H4 (cell line): ENCODE measurements around the gene HIBADH. TPM values are rescaled to one million over a fixed set of nuclear protein-coding genes. Genes with fewer than 3 reads are reported as not detected.
"Not testable (repeated sequence)": the region's sequence is repeated elsewhere in the genome, so short reads cannot be mapped to it uniquely, and the experiment has no call there.

Experiments used
- DNase-seq: peaks from one replicate; pipeline ENCODE4 v3.0.0-alpha.2; 2015; ENCODE audit warnings: low spot score
- total RNA-seq: library from RNA; depleted of rRNA; stranded (reverse); fragments of >200 nt; shearing (Covaris generic); gene quantifications from 2 replicates; pipeline ENCODE4 v1.2.3, GENCODE V29; 2014

The HIBADH gene
- total RNA-seq, 1 experiment from 2014 or later: 171 TPM

DNA sequence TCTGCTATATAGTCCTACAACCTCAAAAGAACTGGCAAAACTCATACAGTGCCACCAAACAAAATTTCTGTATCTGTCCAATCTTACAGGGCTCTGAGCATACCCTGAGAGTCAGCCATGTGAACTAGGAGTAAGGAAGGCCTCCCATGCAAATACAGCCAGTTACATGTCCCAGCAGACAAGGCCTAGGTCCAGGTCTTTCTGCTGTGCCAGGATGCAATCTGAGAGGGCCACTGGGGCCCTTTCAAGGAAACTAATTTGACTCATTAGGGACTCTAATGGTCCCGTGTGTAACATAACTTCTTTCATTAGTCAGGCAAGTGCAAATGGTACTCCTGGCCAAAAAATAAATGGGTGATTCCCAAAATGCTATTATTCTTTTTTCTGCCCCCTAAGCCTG is 17.9 kb upstream of the HIBADH start:
- no peak for DNase-seq

DNA sequence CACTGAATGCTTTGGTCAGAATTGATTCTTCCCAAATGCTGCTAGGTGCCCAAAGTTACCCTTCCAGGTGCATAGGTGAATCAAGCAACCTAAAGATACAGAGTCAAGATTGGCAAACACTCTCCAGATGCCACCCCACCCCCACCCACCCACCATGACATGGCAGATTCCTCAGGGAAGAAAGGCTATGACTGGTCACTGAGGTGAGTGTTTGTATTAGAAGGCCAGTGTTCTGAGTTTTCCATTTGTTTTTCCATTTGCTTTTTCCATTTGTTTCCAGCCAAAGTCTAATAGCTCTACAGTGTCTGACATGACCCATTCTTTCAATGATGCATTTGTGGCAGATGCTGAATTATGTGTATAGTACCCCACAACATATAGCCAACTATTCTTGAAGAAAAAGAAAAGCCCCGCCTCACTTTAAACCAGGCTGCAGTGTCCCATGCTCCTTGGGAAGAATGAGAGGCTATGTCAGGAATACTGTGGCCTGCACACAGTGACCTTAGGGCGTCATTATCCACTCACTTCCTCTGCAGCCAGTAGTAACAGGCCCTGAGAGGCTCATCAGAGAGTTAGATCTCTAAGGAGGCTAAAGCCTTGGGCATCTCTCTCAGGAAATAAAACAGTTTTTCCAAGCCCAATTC is 16.1 kb upstream of the HIBADH start:
- DNase-seq: peak; percentile 66

DNA sequence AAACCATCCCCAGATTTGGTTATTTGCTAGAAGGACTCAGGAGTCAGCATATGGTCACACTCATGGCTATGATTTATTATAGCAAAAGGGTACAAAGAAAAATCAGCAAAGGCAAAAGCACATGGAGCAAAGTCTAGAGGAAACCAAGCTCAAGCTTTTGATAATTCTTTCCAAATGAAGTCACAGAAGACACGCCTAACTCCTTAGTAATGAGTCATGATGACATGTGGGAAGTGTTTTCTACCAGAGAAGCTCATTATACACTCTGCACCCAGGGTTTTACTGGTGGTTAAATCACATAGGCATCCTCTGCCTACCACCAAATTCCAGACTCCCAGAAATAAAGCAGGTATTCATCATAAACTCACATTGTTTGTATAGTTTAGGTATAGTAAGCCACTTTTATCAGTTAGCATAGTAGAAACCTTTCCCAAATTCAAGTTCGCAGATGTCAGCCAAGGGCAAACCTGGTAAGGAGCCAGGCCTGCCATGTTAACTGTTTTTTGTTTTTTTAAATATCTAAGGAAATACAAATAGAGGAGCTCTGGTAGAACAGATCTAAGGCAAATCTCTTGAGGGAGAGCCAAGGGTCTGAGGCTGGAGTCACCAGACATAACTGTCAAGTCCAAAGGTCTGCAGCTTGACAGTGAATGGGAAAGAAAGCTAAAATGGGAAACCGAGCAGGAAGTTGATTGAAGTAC is 15.4 kb upstream of the HIBADH start:
- DNase-seq: peak; percentile 100

DNA sequence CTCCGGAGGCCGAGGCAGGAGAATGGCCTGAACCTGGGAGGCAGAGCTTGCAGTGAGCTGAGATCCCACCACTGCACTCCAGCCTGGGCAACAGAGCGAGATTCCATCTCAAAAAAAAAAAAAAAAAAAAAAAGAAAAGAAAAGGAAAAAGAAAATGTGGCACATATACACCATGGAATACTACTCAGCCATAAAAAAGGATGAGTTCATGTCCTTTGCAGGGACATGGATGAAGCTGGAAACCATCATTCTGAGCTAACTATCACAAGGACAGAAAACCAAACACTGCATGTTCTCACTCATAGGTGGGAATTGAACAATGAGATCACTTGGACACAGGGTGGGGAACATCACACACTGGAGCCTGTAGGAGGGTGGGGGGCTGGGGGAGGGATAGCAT is 11.4 kb upstream of the HIBADH start:
- DNase-seq: not testable (repeated sequence)

DNA sequence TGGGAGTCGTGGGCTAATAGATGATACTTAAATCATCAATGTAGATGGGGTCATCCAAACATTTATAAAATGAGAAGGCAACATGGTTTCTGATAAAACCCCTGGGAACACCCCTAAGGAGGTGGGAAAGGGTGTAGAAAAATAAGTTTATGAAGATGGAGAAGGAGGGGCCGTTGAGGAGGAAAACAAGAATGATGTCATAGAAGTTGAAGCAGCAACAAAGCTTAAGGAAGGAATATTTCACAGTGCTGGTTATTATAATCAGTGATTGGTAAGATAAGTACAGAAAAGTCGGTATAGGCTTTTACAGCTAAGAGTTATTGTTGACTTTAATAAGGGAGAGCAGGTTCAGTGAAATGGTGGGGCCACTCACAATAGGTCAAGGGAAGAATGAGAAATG is 9.0 kb upstream of the HIBADH start:
- DNase-seq: no peak

DNA sequence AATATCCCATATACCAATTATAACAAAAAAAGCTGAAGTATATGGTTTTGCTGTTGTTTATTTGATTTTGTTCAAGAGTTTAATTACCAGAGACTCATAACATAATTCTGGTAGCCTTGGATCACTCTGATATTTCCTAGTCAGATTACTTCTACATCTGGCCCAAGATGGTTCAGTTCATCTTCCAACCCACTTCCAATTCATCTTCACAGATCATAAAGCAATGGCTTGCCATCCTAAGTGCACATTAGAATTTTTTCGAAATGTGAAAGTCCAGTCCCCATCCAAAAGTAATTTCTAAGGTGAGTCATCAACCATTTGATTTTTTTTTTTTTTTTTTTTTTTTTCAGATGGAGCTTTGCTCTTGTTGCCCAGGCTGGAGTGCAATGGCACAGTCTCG is 8.0 kb upstream of the HIBADH start:
- DNase-seq: no peak

DNA sequence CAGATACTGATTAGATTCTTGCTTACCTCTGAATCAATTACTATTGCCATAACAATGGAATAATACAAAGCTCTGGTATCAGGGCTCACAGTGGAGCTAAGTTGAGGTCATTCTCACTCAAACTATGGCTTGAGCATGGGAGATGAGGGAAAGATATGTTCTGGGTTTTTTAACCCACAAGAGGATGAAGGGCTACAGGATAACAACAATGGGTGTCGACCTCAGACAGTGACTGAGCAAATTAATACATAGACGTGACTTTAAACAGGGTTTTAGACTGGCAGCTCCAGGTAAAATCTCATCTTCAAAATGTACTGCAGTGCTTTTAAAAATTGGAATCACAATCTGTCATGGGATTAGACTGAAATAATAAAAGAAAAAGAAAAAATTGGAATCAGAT is 7.5 kb upstream of the HIBADH start:
- no peak for DNase-seq

DNA sequence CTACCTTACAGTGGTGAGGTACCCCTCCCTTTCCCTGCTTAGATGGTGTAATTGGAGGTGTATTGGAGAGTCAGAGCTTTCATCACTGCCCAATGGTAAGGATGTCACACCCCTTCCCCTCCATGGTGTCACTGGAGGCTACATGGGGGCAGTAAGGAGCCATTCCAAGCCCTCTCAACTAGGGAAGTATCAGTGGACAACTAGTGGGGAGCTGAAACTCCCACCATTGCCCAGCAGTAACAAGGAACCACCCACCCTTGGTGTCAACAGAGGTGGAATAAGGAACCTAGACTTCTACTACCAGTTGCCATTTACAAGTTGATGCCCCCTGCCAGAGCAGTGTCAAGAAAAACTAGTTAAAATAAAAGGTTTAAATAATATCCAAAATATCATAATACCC is 2.8 kb upstream of the HIBADH start:
- no peak for DNase-seq

DNA sequence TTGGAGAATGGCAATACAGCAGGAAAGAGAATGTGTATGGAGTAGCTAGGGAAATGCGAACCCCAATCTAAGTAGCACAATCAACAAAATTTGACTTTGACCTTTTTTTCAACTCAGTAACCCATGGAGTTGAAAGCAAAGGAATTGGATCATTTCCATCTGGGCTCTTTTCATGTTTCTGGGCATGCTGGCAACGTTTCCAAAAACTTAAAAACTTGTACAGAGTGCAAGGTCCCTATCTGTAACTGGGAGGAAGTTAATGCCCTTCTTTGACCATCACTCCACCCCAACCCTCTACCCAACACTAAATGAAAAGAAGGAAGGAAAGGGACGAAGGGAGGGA is 1.3 kb upstream of the HIBADH start:
- DNase-seq: no peak

DNA sequence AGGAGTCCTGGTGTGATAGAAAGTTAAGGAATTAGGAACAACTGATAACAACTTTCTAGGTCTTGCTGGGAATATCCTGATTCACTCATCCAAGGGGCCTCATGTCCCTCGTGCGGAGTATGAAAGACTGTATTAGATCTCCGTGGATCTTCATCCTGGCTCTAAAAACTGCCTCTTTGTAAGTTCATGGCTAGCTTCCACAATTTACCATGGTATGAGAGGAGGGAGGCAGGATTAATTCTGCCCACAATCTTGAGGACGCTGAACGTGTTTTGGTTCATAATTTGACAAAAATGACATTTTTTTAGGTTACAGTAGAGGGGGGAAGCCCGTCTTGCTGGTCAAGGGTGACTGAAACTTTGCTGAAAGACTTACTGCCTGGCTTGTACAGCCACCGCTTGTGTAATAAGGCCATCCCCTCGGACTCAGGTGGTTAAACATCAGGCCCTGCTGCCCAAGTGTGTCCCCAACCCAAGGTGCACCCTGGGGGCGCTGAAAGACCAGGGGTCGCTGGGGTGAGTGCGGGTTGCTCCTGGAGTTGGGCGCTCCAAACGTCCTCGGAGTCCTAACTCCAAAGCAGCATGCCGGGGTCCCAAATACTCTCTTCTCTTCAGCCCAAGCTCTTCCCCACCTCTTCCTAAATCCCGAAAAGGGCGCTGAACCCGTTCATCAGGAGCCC is 733 bp downstream of the HIBADH start:
- no peak for DNase-seq

DNA sequence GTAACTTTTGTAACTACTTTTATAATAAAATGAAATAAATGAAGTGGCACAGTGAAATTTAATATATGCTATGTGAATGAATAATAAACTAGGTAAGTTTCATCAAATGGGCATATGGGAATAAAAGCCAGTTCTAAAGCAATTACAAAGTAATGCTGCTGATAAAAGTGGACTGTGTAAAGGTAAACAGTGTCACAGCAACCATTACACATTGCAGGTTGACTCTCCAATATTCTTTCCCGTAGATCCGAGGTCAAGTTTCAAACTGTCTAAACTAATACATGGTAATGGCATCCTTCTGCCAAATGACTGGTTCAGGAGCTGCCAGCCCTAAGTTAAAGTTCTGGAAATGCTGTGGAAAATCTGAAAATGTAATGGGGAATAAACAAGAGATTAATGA is 6.0 kb downstream of the HIBADH start:
- DNase-seq: no peak

DNA sequence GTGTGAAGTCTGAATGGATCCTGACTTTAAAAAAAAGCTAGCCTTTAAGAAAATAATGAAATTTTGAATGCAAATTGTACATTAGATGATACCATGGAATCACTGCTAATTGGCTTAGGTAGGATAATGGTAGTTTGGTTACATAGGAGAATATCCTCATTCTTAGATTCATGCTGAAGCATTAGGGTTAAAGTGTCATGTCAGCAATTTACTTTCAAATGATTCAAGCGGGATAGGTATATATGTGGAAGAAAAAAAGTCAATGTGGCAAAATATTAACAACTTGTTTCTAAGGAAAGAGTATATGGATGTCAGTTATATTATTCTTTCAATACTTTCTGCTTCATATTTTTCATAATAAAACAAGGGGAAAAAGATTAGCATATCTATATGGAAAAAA is 7.5 kb downstream of the HIBADH start:
- DNase-seq: no peak

DNA sequence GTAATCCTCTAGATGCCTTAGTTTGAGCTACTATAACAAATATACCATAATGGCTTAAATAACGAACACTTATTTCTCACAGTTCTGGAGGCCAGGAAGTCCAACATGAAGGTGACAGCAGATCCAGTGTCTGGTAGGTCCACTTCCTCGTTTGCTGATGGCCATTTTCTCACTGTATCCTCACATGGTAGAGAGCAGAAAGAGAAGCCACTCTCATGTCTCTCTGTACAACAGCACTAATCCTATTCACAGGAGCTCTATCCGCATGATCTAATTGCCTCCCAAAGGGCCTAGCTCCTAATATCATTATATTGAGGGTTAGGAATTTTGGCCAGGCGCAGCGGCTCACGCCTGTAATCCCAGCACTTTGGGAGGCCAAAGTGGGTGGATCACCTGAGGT is 10.2 kb downstream of the HIBADH start:
- no peak for DNase-seq

DNA sequence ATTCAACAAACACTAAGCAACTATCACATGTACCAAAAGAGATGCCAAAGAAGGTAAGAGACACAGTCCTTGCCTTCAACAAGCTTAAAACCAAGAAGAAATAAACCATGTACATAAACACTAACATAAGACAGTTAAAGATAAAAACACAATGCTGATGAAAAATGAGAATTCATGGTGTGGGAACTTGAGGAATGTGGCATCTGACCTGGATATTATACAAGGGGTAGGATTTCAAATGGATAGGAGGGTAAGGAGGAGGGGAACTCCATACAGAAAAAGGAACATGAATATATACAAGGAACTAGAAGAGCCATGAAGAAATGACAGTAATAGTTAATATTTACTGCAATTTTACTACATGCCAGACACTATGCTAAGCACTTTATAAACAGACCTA is 11.0 kb downstream of the HIBADH start:
- no peak for DNase-seq

DNA sequence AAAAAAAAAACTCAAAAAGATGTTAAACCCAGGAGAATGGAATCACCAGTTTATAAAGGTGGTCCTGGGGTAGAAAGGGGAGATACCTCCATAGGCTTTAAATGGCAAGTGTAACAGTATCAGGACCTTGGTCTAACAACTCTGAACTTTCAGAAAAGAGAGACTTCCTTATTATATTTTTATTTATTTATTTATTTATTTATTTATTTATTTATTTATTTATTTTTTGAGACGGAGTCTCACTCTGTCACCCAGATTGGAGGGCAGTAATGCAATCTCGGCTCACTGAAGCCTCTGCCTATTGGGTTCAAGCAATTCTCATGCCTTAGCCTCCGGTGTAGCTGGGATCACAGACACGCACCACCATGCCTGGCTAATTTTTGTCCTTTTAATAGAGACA is 12.4 kb downstream of the HIBADH start:
- DNase-seq: no peak

DNA sequence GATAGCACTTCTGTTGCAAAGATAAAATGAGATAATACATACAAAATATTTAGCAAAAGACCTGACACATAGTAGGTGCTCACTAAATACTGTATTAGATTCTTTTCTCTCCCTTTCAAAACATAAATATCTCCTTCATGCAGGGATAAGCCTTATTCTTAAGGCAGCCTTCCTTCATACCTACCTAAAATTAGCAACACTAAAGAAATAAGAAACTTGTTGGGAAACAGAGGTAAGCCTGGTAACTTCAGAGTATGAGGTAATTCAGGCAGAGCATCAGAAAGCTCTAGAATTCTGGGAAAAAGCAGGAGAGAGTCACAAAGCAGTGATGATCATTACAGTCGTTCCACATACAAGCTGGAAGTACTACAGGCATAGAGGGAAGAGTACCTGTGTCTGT is 15.2 kb downstream of the HIBADH start:
- DNase-seq: no peak

DNA sequence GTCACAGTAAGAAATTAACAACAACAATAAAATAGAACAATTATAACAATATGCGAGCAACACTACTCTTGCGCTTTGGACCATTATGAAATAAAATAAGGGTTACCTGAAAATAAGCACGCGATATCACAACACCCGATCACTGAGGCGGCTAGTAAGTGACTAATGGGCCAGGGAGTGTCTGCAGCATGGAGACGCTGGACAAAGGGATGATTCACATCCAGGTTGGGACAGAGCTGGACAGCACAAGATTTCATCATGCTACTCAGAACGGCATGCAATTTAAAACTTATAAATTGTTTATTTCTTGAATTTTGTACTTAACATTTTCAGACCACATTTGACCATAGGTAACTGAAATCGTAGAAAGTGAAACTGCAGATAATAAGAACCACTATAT is 15.6 kb downstream of the HIBADH start:
- DNase-seq: peak; percentile 91

DNA sequence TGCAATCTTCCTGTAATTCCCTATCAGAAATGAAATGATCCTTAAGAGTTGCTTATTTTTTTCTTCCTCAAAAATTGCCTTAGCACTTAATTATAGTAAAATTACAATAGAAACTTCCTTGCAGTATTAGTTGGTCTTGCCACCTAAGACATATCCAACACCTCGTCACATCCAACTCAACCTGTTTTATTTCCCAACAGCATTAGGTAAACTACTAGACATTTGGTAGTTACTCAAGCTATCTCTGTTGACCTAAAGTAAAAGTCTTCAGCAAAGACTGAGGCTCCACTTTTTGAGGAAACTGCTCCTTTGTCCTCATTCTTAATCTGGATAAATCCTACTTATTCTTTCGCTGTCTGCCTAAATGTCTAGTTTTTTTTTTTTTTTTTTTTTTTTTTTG is 20.4 kb downstream of the HIBADH start:
- no peak for DNase-seq

DNA sequence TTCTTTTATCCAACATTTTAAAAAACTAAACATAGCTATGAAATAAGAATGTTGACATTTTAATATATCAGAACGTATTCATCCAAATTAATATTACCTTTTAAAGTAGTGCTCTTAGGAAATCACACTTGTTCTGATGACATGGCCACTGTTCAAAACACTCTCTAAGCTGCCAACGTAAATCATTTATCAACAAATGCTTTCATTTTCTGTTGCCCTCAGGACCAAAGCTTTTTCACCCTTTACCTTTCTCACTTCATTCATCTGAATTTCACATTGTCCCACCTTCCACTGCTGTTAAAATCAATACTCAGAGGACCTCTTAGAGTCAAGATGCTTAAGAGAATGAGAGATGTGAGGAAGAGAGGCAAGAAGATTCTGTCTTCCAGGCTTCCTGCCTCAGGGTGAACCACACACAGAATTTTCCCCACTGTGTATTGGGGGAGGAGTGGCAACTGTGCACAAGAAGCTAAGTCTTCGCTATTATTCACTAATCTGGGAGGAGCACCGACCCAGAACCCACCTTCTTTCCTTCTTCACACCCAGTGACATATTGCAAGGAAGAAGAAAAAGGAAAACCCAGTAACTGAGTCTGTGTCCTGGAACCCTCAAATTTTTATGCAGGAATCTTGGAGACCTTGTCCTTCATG is 21.0 kb downstream of the HIBADH start:
- DNase-seq: peak; percentile 47

DNA sequence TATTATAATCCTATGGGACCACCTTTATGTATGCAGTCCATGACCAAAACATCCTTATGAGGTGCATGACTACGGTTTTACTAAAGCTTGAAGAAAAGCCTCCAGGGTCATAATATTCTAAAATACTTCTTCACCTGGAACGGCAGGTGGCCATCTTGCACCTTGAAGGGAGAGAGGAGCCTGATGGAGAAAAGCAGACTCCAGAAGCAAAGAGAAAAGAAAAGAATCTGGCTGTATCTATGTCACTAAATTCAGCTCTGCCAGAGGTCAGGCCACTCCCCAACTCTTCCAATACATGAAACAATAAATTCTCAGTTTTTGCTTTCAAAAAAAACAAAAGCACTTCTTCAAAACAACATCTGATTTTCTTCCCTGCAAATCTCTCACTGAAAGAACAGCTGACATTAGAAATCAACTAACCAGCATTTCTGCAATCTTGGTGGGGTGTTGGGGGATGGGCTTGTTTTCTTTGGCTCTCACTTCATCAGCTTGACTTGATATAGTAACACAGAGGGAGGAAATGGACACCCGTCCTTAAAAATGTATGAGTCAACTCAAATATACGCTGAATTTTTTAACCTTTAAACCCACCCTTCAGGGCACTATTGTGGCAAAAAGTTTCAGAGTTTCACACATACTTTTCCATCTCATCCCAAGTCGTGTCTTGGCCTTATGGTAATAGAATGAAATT is 21.7 kb downstream of the HIBADH start:
- DNase-seq: peak; percentile 69

DNA sequence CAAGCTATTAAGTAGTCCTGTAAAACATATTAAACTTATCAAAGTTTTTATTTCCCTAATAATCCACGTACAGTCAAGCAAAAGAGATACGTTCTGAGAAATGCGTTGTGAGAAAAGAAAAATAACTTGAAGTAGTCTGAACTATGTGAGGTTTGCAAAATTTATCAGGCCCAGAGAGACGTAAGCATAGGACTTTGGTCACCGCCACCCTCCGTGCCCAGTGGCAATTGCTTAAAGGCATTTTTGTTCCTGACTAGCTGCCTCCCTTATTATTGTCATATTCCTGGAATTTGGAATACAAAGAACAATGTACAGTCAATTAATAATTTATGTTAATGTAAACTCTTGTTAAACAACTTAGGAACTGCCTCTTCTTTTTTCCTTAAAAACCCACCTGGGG is 22.8 kb downstream of the HIBADH start:
- no peak for DNase-seq

DNA sequence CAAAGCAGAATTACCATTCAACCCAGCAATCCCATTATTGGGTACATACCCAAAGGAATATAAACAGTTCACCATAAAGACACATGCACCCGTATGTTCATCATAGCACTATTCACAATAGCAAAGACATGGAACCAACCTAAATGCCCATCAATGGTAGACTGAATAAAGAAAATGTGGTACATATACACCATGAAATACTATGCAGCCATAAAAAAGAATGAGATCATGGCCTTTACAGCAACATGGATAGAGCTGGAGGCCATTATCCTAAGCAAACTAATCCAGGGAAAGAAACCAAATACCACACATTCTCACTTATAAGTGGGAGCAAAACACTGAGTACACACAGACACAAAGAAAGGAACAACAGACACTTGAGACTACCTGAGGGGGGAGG is 23.6 kb downstream of the HIBADH start:
- not testable (repeated sequence) for DNase-seq
